Measurements from ENCODE around the gene VPS13A.

The VPS13A gene

GRCh38 chr9:77462066-77462465 is 284.7 kb downstream of the VPS13A start:
- DNase-seq: no peak

- no peak for DNase-seq
These were observed 285.8 kb downstream of the VPS13A start for GRCh38 chr9:77463151-77463550.

GRCh38 chr9:77464661-77465060 is 287.3 kb downstream of the VPS13A start:
- DNase-seq: no peak

- DNase-seq: no peak
These were observed 292.3 kb downstream of the VPS13A start for GRCh38 chr9:77469515-77470231.
